PFSK-1 (cell line): ENCODE measurements around the gene MDN1.

Source experiments
- FOXP2 ChIP-seq: optimal IDR thresholded peaks from 2 replicates; pipeline ENCODE3; 2011; ENCODE audit warnings: borderline replicate concordance, control low read depth, inconsistent platforms; ENCODE audit not compliant: insufficient read depth; ENCODE audit errors: extremely low read length, extremely low read depth
- POLR2AphosphoS5 ChIP-seq: IDR thresholded peaks from 2 replicates; pipeline ENCODE4 v1.6.1; 2012; ENCODE audit warnings: low read depth, mild to moderate bottlenecking, control low read depth, low read length, moderate library complexity
- REST ChIP-seq, 2 experiments: IDR thresholded peaks; 2 replicates each; pipeline versions ENCODE4 v1.6.1 to v1.8.0; 2011 to 2012; ENCODE audit warnings: low read depth in 2 of 2, low read length in 2 of 2, control low read depth in 1 of 2, inconsistent platforms in 1 of 2, mild to moderate bottlenecking in 1 of 2, moderate library complexity in 1 of 2; ENCODE audit not compliant: insufficient read depth in 1 of 2
- SIN3A ChIP-seq: IDR thresholded peaks from 2 replicates; pipeline ENCODE4 v1.6.1; 2012; ENCODE audit warnings: mild to moderate bottlenecking, low read length, moderate library complexity, borderline replicate concordance; ENCODE audit not compliant: insufficient read depth
- TAF1 ChIP-seq: IDR thresholded peaks from 2 replicates; pipeline ENCODE4 v1.6.1; 2012; ENCODE audit warnings: low read length, control low read depth, borderline replicate concordance; ENCODE audit not compliant: insufficient read depth

GRCh38 chr6:89619567-89619966, 200.0 kb downstream of the MDN1 start:
- TF ChIP-seq POLR2AphosphoS5 = no peak
- TF ChIP-seq SIN3A = no peak
- TF ChIP-seq TAF1 = no peak
- TF ChIP-seq REST (IDR thresholded peaks at IDR 0.05; ENCODE audit: insufficient read depth in 1 of 2, low read depth in 2 of 2, low read length in 2 of 2) = no peak
- no peak for TF ChIP-seq FOXP2
